Middle frontal gyrus (tissue), 1 donor: ENCODE measurements around the gene SNCAIP.
"Not testable (repeated sequence)": the region's sequence is repeated elsewhere in the genome, so short reads cannot be mapped to it uniquely, and the experiment has no call there.

Source experiments
- DNase-seq: peaks from one replicate; pipeline ENCODE4 v3.0.0-alpha.2; 2015; ENCODE audit warnings: low spot score; ENCODE audit errors: extremely low spot score

Gene SNCAIP

GRCh38 chr5:122356855-122357254 is 44.8 kb downstream of the SNCAIP start:
- DNase-seq = no peak

DNA sequence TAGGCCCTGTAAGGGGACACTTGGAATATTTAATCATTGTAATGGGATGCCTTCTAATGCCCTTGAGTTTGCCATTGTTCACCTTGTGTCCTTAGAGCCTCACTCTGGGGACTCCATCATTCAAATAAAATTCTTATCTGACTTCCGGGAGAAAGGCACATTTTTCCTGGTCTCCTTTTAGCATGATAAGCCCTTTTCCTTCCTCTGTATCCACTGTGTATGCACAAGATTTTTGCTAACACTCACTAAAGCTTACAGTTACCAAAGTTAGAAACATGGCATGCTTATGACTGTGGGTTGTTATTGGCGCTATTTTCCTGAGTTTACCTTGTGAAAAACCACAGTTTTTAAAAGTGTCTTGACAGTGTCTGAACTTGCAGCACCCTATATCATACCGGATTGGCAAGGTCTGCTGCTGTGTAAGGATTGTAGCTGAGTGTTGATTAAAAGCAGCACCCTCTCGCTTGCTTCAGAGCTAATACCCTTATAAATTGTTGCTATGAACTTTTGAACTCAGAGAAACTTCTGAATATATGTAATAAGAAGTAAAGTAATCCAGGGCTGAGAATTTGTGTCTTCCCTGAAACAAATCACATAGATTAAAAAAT is 46.4 kb downstream of the SNCAIP start:
- DNase-seq = no peak

GRCh38 chr5:122362361-122362760 is 50.3 kb downstream of the SNCAIP start:
- DNase-seq = no peak

DNA sequence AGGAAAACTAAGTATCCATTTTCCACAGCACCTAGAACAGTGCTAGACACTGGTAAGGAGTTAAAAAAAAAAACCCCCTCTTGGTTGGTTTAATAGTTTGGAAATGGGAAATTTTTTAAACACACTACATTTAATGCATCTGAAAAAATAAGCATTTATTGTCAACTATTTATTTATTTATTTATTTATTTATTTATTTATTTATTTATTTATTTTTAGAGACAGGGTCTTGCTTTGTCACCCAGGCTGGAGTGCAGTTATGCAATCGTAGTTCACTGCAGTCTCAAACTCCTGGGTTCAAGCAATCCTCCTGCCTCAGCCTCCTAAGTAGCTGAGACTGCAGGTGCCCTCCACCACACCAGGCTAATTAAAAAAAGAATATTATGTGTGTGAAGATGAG is 51.6 kb downstream of the SNCAIP start:
- DNase-seq = no peak

GRCh38 chr5:122366501-122366900 is 54.5 kb downstream of the SNCAIP start:
- no peak for DNase-seq

- no peak for DNase-seq
These were observed 55.4 kb downstream of the SNCAIP start for GRCh38 chr5:122367456-122367855.

- no peak for DNase-seq
These were observed 56.6 kb downstream of the SNCAIP start for GRCh38 chr5:122368510-122369251.

- no peak for DNase-seq
These were observed 57.3 kb downstream of the SNCAIP start for GRCh38 chr5:122369253-122369815.

DNA sequence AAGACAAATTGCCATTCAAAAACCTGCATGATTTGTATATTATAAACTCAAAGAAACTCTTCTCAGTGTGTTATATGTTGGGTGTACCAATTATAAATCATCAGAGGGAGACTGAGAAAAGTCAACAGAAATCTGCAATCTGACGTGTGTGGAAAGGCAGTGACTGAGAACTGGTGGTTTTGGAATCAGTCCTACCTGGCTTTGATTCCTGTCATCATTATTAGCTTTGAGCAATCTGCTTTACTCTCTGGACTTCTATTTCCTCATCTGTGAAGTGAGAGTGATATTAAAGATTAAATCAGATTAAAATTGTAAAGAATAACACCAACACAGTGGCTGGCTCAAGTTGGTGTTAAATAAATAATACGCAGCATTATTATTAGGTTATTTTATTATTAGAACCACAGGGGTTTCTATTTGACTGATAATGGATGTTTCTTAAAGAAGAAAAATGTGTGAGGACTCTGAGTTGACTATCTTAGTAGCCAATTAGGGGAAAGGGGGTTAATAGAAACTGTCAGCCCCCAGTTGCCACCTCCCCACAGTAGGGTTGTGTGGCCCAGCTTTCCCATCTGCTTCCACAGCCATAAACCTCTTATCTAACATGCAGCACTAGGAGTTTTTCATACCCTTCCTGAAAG is 59.6 kb downstream of the SNCAIP start:
- DNase-seq = no peak

DNA sequence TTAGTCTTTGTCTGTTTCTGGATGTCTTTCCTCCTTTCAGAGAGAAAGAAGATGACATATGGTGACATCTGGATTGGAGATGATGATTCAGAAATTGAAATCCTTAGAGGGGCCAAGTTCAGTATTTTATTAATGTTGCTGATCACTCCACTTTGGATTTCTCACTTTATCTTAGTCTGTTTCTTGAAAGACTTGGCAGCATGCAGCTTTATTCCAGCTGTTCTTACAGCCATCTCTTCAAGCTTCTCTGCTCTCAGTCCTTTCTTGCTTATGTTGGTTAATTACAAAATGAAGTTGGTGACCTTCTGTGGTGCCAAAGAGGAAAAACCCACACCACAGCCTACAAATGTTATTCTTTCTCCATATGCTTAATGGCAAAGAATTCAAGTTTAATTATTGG is 62.1 kb downstream of the SNCAIP start:
- no peak for DNase-seq

DNA sequence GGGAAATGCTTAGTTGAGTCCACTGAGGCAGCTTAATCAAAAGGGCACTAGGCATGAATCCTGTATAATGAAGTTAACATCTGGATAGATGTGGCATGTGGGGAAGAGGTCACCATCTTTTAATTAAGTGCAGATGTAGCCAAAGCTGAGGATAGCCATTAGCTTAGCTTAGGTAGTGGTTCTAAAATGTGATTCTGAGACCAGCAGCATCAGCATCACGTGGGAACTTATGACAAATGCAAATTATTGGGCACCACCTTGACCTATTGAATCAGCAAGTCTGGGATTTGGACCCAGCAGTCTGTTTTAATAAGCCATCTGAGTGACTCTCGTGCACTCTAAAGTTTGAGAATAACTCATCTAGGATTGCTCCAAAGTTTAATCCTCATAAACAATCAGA is 63.8 kb downstream of the SNCAIP start:
- no peak for DNase-seq

DNA sequence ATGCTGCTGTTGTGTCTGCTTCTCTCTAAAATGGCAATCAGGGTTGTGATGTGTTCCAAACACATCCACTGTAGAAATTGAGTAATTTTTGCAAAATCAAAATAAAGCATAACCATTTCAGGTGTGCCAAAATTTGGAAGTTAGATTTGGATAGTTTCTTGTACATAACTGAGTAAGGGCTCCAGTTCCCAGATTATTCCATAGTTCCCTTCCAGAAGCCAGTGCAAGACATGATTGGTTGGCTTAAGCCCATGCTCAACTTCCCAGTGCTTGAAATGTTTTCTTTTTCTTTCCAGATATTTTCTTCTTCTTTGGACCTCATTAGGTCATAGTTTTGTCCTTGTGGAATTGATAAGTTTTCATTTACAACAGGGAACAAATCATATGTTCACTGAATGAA is 64.2 kb downstream of the SNCAIP start:
- DNase-seq = no peak

DNA sequence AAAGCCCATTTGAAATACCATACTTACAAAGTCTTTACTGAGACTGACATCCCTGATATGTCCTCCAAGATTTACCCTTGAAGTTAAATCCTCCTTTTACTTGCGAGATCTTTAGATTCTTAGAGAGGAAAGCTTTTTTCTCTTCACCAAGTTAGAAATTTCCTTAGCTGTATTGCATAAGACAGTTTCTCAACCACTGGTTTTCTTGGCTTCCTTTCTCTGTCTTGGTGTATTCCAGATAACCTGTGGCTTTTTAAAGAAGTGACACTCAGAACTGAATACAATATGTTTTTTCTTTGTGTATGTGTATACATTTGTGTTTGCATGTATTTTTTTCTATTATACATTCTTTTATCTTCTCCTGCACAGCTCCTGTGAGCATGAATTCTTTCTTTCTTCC is 65.0 kb downstream of the SNCAIP start:
- no peak for DNase-seq

DNA sequence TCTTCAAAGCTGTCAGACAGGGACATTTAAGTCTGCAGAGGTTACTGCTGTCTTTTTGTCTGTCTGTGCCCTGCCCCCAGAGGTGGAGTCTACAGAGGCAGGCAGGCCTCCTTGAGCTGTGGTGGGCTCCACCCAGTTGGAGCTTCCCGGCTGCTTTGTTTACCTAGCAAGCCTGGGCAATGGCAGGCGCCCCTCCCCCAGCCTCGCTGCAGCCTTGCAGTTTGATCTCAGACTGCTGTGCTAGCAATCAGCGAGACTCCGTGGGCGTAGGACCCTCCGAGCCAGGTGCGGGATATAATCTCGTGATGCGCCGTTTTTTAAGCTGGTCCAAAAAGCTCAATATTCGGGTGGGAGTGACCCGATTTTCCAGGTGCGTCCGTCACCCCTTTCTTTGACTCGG is 70.9 kb downstream of the SNCAIP start:
- DNase-seq = not testable (repeated sequence)

DNA sequence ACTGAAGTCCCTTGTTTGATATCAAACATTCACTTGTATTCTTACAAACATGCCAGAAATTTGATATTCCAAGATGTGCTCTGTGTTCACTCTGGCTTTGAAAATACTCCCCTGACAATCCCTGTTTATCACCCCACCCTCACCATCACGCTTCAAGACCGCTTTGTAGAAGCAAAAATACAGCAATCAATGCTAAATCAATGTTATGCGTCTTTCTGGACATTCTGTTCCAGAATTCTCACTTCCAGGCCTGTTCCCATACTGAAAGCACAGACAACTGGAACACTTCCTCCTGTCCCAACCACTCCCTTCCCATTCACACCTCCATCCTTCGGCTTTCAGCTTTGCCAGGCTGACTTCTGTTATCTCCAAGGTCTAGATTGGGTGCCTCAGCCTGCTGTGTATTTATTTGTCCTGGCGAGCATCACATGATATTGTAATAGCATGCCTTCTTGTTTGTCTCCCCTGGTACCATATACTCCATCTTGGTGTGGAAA is 72.8 kb downstream of the SNCAIP start:
- DNase-seq = no peak

DNA sequence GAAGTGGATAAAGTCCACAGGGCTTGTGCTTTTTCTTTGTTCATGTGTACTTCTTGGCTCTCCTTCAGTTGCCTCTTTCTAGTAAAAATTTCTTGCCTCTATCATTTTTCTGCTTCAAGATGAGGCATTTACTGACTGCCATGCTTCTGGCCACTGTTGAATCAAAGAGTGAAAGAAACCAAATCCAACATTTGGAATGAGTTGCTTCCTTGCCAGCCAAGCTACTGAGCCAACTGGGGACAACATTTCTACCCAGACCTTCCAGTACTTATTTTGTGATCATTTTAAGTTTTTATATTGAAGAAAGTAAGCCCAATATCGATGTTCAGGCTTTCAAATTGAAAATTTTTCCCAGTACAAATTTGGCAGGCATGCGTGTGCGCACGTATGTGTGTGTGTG is 73.2 kb downstream of the SNCAIP start:
- no peak for DNase-seq

GRCh38 chr5:122385808-122386207 is 73.8 kb downstream of the SNCAIP start:
- no peak for DNase-seq

- DNase-seq = no peak
These were observed 78.1 kb downstream of the SNCAIP start for GRCh38 chr5:122390154-122390553.

GRCh38 chr5:122390694-122391093 is 78.7 kb downstream of the SNCAIP start:
- no peak for DNase-seq

GRCh38 chr5:122391621-122392020 is 79.6 kb downstream of the SNCAIP start:
- DNase-seq = no peak

DNA sequence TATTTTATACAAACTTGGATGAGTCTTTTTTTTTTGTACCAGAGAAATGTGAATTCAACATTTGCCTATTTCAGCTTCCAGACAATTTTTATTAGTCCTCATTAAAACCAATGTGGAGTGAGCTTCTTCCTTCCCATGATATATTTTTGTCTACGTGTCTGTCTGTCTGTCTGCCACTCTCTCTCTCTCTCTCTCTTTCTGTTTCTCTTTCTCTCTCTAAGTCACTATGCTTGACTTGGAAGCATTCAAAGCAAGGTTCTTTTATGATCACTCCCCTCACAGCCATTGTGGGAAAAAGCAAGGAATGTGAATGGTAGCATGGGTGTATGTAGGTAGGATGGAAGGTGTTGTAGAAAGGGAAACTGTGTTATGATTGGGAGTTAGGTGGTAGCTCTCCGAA is 80.2 kb downstream of the SNCAIP start:
- DNase-seq = no peak

GRCh38 chr5:122392824-122393223 is 80.8 kb downstream of the SNCAIP start:
- no peak for DNase-seq
